IMR-90 (cell line): Measurements from ENCODE around the gene HOXB2. TPM values are rescaled to one million over a fixed set of nuclear protein-coding genes. Genes with fewer than 3 reads are reported as not detected.

ENCODE experiments used
- ATAC-seq: fragments of 200-7000 bp; cut with Tn5 transposase; 2 replicates; pipeline ENCODE4 v1.9.1; 2020; ENCODE audit warnings: low read depth, mild to moderate bottlenecking, moderate library complexity
- BruUV-seq: library from RNA; stranded (reverse); fragments of 400-500 nt; replicated peaks from 2 replicates; lab custom pipeline; 2021; lab: Mats Ljungman, UMichigan
- CTCF ChIA-PET: fragments of 300-600 bp; formaldehyde crosslinking; extraction: SDS; loops from one replicate; lab custom pipeline; 2021; ENCODE audit warnings: antibody characterized with exemption; lab: Yijun Ruan, JAX
- POLR2A ChIA-PET: fragments of 300-600 bp; sonication (Branson Sonifier 250); formaldehyde crosslinking; loops from one replicate; lab custom pipeline; 2022; ENCODE audit warnings: antibody characterized with exemption; ENCODE audit not compliant: unreplicated experiment; lab: Charles Lee
- DNase-seq: peaks from one replicate; pipeline ENCODE4 v3.0.0; 2013
- H2AFZ ChIP-seq: replicated peaks from 2 replicates; pipeline ENCODE3; 2013; ENCODE audit warnings: low read length, mild to moderate bottlenecking; ENCODE audit not compliant: poor library complexity
- H2AK5ac ChIP-seq: 2 replicates; pipeline ENCODE4 v1.6.1; 2013; ENCODE audit warnings: low read depth, low read length, inconsistent platforms
- H2AK9ac ChIP-seq: replicated peaks from 2 replicates; pipeline ENCODE3; 2013; ENCODE audit warnings: mild to moderate bottlenecking, low read depth, low read length, moderate library complexity; ENCODE audit not compliant: poor library complexity
- H2BK120ac ChIP-seq: 2 replicates; pipeline ENCODE4 v1.6.1; 2013; ENCODE audit warnings: low read depth, low read length, inconsistent platforms
- H2BK15ac ChIP-seq: 3 replicates; pipeline ENCODE4 v1.6.1; 2013; ENCODE audit warnings: low read depth, low read length, inconsistent platforms
- H2BK20ac ChIP-seq: 2 replicates; pipeline ENCODE4 v1.6.1; 2013; ENCODE audit warnings: low read depth, mild to moderate bottlenecking, inconsistent platforms, low read length, moderate library complexity
- H2BK5ac ChIP-seq: 2 replicates; pipeline ENCODE4 v1.6.1; 2013; ENCODE audit warnings: mild to moderate bottlenecking, low read depth, low read length, inconsistent platforms; ENCODE audit not compliant: poor library complexity, severe bottlenecking
- H3K14ac ChIP-seq: replicated peaks from 2 replicates; pipeline ENCODE4 v1.6.1; 2013; ENCODE audit warnings: low read depth, low read length, inconsistent platforms
- H3K18ac ChIP-seq: 2 replicates; pipeline ENCODE4 v1.6.1; 2013; ENCODE audit warnings: low read depth, low read length, control low read depth
- H3K23ac ChIP-seq: 2 replicates; pipeline ENCODE4 v1.6.1; 2013; ENCODE audit warnings: low read depth, low read length, inconsistent platforms
- H3K27ac ChIP-seq: 2 replicates; pipeline ENCODE4 v1.5.1; 2013; ENCODE audit warnings: mild to moderate bottlenecking, control low read depth, low read length; ENCODE audit not compliant: insufficient read depth
- H3K27me3 ChIP-seq: 2 replicates; pipeline ENCODE4 v1.6.1; 2013; ENCODE audit warnings: low read length; ENCODE audit not compliant: control insufficient read depth, insufficient read depth
- H3K36me3 ChIP-seq: 2 replicates; pipeline ENCODE4 v1.6.1; 2013; ENCODE audit warnings: low read length, mixed read lengths; ENCODE audit not compliant: control insufficient read depth, insufficient read depth
- H3K4ac ChIP-seq: 2 replicates; pipeline ENCODE4 v1.6.1; 2013; ENCODE audit warnings: low read depth, low read length, inconsistent platforms
- H3K4me1 ChIP-seq: 2 replicates; pipeline ENCODE4 v1.6.1; 2013; ENCODE audit warnings: low read length, mixed read lengths; ENCODE audit not compliant: control insufficient read depth, insufficient read depth
- H3K4me2 ChIP-seq: 2 replicates; pipeline ENCODE4 v1.6.1; 2013; ENCODE audit warnings: low read depth, mild to moderate bottlenecking, control low read depth, low read length, moderate library complexity
- H3K4me3 ChIP-seq: 2 replicates; pipeline ENCODE4 v1.5.1; 2013; ENCODE audit warnings: low read depth, mild to moderate bottlenecking, control low read depth, low read length, moderate library complexity; ENCODE audit not compliant: insufficient read depth
- H3K56ac ChIP-seq: 2 replicates; pipeline ENCODE4 v1.6.1; 2013; ENCODE audit warnings: low read length, inconsistent platforms; ENCODE audit not compliant: insufficient read depth; ENCODE audit errors: extremely low read depth
- H3K79me1 ChIP-seq, 2 experiments: 2 replicates each; pipeline ENCODE4 v1.6.1; 2013; ENCODE audit warnings: low read length in 2 of 2, inconsistent platforms in 1 of 2, low read depth in 1 of 2
- H3K9ac ChIP-seq: 2 replicates; pipeline ENCODE4 v1.6.1; 2013; ENCODE audit warnings: low read depth, low read length, control low read depth
- H3K9me1 ChIP-seq: 2 replicates; pipeline ENCODE4 v1.6.1; 2013; ENCODE audit warnings: low read length, inconsistent platforms; ENCODE audit not compliant: insufficient read depth
- H3K9me3 ChIP-seq: 2 replicates; pipeline ENCODE4 v1.6.1; 2013; ENCODE audit warnings: low read length; ENCODE audit not compliant: control insufficient read depth, insufficient read depth
- H4K20me1 ChIP-seq: 2 replicates; pipeline ENCODE4 v1.6.1; 2013; ENCODE audit warnings: low read length, inconsistent platforms; ENCODE audit not compliant: insufficient read depth
- H4K5ac ChIP-seq: 2 replicates; pipeline ENCODE4 v1.6.1; 2013; ENCODE audit warnings: mild to moderate bottlenecking, low read depth, low read length, control low read depth
- H4K8ac ChIP-seq, 2 experiments: 2 replicates each; pipeline ENCODE4 v1.6.1; 2013; ENCODE audit warnings: low read depth in 2 of 2, low read length in 2 of 2, control low read depth in 1 of 2, inconsistent platforms in 1 of 2
- H4K91ac ChIP-seq: 2 replicates; pipeline ENCODE4 v1.6.1; 2013; ENCODE audit warnings: low read depth, low read length, inconsistent platforms; ENCODE audit not compliant: insufficient read depth
- BHLHE40 ChIP-seq: fragments of 150-350 bp; IDR thresholded peaks from 2 replicates; pipeline ENCODE4 v1.6.1; 2016; ENCODE audit warnings: mild to moderate bottlenecking, low read depth, low read length
- CEBPB ChIP-seq: IDR thresholded peaks from 2 replicates; pipeline ENCODE4 v1.6.1; 2012; ENCODE audit warnings: low read depth, low read length, improper control_type of control experiment
- CHD1 ChIP-seq: IDR thresholded peaks from 2 replicates; pipeline ENCODE4 v1.6.1; 2012; ENCODE audit warnings: low read depth, low read length, improper control_type of control experiment
- ELK1 ChIP-seq: fragments of 150-350 bp; IDR thresholded peaks from 2 replicates; pipeline ENCODE4 v1.6.1; 2016; ENCODE audit warnings: low read depth, mild to moderate bottlenecking, low read length, moderate library complexity, borderline replicate concordance
- FOS ChIP-seq: fragments of 150-350 bp; IDR thresholded peaks from 2 replicates; pipeline ENCODE4 v1.6.1; 2016; ENCODE audit warnings: low read depth, low read length
- MAZ ChIP-seq: IDR thresholded peaks from 2 replicates; pipeline ENCODE4 v1.6.1; 2012; ENCODE audit warnings: low read depth, mild to moderate bottlenecking, low read length, improper control_type of control experiment, moderate library complexity, borderline replicate concordance
- MXI1 ChIP-seq: IDR thresholded peaks from 2 replicates; pipeline ENCODE4 v1.6.1; 2012; ENCODE audit warnings: low read depth, mild to moderate bottlenecking, low read length, moderate library complexity, borderline replicate concordance
- NFE2L2 ChIP-seq: fragments of 150-350 bp; IDR thresholded peaks from 2 replicates; pipeline ENCODE4 v1.6.1; 2016; ENCODE audit warnings: low read depth, mild to moderate bottlenecking, low read length
- POLR2A ChIP-seq: IDR thresholded peaks from 2 replicates; pipeline ENCODE4 v1.6.1; 2012; ENCODE audit warnings: mild to moderate bottlenecking, low read depth, low read length
- RAD21 ChIP-seq: IDR thresholded peaks from 2 replicates; pipeline ENCODE4 v1.6.1; 2012; ENCODE audit warnings: low read length, improper control_type of control experiment
- RCOR1 ChIP-seq: IDR thresholded peaks from 2 replicates; pipeline ENCODE4 v1.6.1; 2012; ENCODE audit warnings: mild to moderate bottlenecking, low read length, improper control_type of control experiment; ENCODE audit not compliant: insufficient replicate concordance
- RFX5 ChIP-seq: IDR thresholded peaks from 2 replicates; pipeline ENCODE4 v1.8.0; 2012; ENCODE audit warnings: low read depth, mild to moderate bottlenecking, low read length, moderate library complexity
- SMC3 ChIP-seq: fragments of 150-350 bp; IDR thresholded peaks from 2 replicates; pipeline ENCODE4 v1.6.1; 2016; ENCODE audit warnings: low read depth, mild to moderate bottlenecking, antibody characterized with exemption, low read length, moderate library complexity
- WGBS, 2 experiments: methylation state at CpG; one replicate each; pipeline versions ENCODE4 v1.1.5 to v1.1.7; 2013; ENCODE audit warnings: missing lambda C conversion rate in 2 of 2; ENCODE audit not compliant: insufficient read length in 1 of 2; ENCODE audit errors: extremely low coverage in 2 of 2; 5-methylcytosine and 5-hydroxymethylcytosine counted together
- dilution Hi-C: fragments of 300-500 bp; cut with HindIII; formaldehyde crosslinking; loops from one replicate; pipeline ENCODE4 v1.14.3; 2018; ENCODE audit warnings: low sequenced_read_pairs; ENCODE audit not compliant: unreplicated experiment
- in situ Hi-C: fragments of 300-500 bp; cut with MboI; formaldehyde crosslinking; loops from 3 replicates; pipeline ENCODE4 v1.14.3; 2019; ENCODE audit warnings: low sequenced_read_pairs, inconsistent platforms, mixed read lengths
- intact Hi-C: fragments of 100-400 bp; cut with micrococcal nuclease; formaldehyde crosslinking; loops from 2 replicates; pipeline ENCODE4 v1.10.0; 2022
- polyA plus RNA-seq, 3 experiments: library from polyadenylated mRNA; depleted of rRNA; stranded (reverse); fragments of >200 nt; gene quantifications; 2 replicates each; pipeline ENCODE4 v1.2.3, GENCODE V29; 2012; ENCODE audit warnings: low replicate concordance in 1 of 3
- total RNA-seq: library from RNA; depleted of rRNA; stranded (reverse); fragments of >200 nt; gene quantifications from 2 replicates; pipeline ENCODE4 v1.2.3, GENCODE V29; 2012
- TF ChIP-seq, protein P1 (sequence below): fragments of 150-350 bp; IDR thresholded peaks from 2 replicates; pipeline ENCODE4 v1.6.1; 2017; ENCODE audit warnings: mild to moderate bottlenecking, antibody characterized with exemption, low read length, low read depth
- TF ChIP-seq, protein P2 (sequence below): conservative IDR thresholded peaks from 2 replicates; pipeline ENCODE4 v1.5.1; 2012; ENCODE audit warnings: mild to moderate bottlenecking, low read depth, low read length, improper control_type of control experiment

HOXB2 gene
- total and polyA plus RNA-seq, 2 of the 4 experiments (the other 2 are of a cell fraction), result 2.7 to 29.9 TPM

DNA sequence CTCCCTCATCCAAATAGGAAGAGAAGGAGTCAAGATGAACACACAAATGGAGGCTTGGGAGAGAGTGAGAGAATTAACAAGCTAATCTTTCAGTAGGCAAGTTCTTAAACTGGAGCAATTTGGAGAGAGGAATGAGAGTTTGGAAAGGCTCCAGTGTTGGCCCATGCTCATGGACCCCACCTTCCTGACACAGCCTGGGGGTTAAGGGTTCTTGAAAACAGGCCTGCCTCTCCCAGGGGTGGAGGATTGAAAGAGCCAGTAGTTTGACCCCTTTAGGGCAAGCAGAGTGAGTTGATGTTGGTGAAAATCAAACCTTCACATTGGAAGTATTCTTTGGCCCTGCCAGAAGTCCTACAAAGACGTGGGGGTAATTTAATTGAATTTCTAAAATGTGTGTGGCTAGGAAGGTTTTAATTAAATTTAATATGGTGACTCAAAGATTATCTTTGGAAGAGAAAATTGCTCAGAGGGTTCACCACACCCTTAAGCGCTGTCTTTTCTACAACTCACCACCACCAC is 39.4 kb upstream of the HOXB2 start:
- H2BK20ac ChIP-seq, result peak overlapping the region; percentile 76
- peak overlapping the region; percentile 89; the same call in 2 of the 3 replicates for H2BK15ac ChIP-seq
- H3K27me3 ChIP-seq, result no peaks in the 10 kb centered on the region
- peak overlapping the region; percentile 92 for H3K14ac ChIP-seq
- H3K18ac ChIP-seq, result peak overlapping the region; percentile 85
- H3K27ac ChIP-seq, result peak overlapping the region; percentile 99
- peaks cover 14% of the 10 kb centered on the region; the same call in 1 of the 2 replicates for H3K36me3 ChIP-seq
- peak overlapping the region; percentile 99 for H2BK5ac ChIP-seq
- H2AFZ ChIP-seq, result peak overlapping the region; percentile 50
- H3K9me3 ChIP-seq, result no peaks in the 10 kb centered on the region
- peak overlapping the region; percentile 81; the same call in 1 of the 2 replicates for H3K56ac ChIP-seq
- H4K8ac ChIP-seq, result peak overlapping the region; percentile 89
- H3K9ac ChIP-seq, result peak overlapping the region; percentile 64
- WGBS, 2 experiments, result 20% methylated on average over 1 of the region's 2 CpGs; no CpG with 5 or more reads in 1 of the 2 experiments
- dilution Hi-C loops, result no loop called here
- H3K4ac ChIP-seq, result peak overlapping the region; percentile 99
- in situ Hi-C loops, result no loop called here
- DNase-seq, result peak; percentile 39
- no peaks in the 10 kb centered on the region for H3K79me1 ChIP-seq
- peak overlapping the region; percentile 65 for H2AK9ac ChIP-seq
- H4K5ac ChIP-seq, result peak overlapping the region; percentile 78
- peak overlapping the region; percentile 91 for H3K4me3 ChIP-seq
- peak overlapping the region; percentile 76 for H2AK5ac ChIP-seq
- intact Hi-C loops, result no loop called here
- CTCF ChIA-PET, result interaction anchor here (1.7 kb wide), 1 partner anchor 92 kb away, joined by 4 read pairs; no protein-coding TSS in a partner anchor
- H3K4me1 ChIP-seq, result peaks cover 10% of the 10 kb centered on the region
- no peaks in the 10 kb centered on the region; the same call in 1 of the 2 replicates for H3K9me1 ChIP-seq
- peak overlapping the region; percentile 97 for H2BK120ac ChIP-seq
- peak overlapping the region; percentile 98 for H3K4me2 ChIP-seq
- POLR2A ChIA-PET, result interaction anchor here (0.6 kb wide), 1 partner anchor 20 kb away, joined by 5 read pairs; no protein-coding TSS in a partner anchor
- peak overlapping the region; percentile 90 for H4K91ac ChIP-seq
- H4K20me1 ChIP-seq, result no peaks in the 10 kb centered on the region; the same call in 1 of the 2 replicates
- H3K23ac ChIP-seq, result peak overlapping the region; percentile 97
- ATAC-seq, result no peak
- BruUV-seq, result no TSS peak
- TF ChIP-seq CHD1, result no peak
- TF ChIP-seq FOS, result no peak
- TF ChIP-seq, protein P1, sequence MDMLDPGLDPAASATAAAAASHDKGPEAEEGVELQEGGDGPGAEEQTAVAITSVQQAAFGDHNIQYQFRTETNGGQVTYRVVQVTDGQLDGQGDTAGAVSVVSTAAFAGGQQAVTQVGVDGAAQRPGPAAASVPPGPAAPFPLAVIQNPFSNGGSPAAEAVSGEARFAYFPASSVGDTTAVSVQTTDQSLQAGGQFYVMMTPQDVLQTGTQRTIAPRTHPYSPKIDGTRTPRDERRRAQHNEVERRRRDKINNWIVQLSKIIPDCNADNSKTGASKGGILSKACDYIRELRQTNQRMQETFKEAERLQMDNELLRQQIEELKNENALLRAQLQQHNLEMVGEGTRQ, result no peak
- TF ChIP-seq SMC3, result no peak
- no peak for TF ChIP-seq RCOR1
- TF ChIP-seq CEBPB, result no peak
- no peak for TF ChIP-seq RAD21
- TF ChIP-seq RFX5, result no peak
- TF ChIP-seq NFE2L2, result no peak
- no peak for TF ChIP-seq ELK1
- no peak for TF ChIP-seq MXI1
- no peak for TF ChIP-seq BHLHE40
- no peak for TF ChIP-seq MAZ
- TF ChIP-seq, protein P2, sequence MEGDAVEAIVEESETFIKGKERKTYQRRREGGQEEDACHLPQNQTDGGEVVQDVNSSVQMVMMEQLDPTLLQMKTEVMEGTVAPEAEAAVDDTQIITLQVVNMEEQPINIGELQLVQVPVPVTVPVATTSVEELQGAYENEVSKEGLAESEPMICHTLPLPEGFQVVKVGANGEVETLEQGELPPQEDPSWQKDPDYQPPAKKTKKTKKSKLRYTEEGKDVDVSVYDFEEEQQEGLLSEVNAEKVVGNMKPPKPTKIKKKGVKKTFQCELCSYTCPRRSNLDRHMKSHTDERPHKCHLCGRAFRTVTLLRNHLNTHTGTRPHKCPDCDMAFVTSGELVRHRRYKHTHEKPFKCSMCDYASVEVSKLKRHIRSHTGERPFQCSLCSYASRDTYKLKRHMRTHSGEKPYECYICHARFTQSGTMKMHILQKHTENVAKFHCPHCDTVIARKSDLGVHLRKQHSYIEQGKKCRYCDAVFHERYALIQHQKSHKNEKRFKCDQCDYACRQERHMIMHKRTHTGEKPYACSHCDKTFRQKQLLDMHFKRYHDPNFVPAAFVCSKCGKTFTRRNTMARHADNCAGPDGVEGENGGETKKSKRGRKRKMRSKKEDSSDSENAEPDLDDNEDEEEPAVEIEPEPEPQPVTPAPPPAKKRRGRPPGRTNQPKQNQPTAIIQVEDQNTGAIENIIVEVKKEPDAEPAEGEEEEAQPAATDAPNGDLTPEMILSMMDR, result no peak
- no peak for TF ChIP-seq POLR2A
